Cardiac septum (tissue), 1 donor: Measurements from ENCODE around the gene CDH13. TPM values are rescaled to one million over a fixed set of nuclear protein-coding genes. Genes with fewer than 3 reads are reported as not detected.

ENCODE experiments used
- DNase-seq: peaks from one replicate; pipeline ENCODE4 v3.0.0-alpha.2; 2020; ENCODE audit warnings: low spot score
- intact Hi-C: fragments of 100-400 bp; cut with DNase I; formaldehyde crosslinking; loops from one replicate; pipeline ENCODE4 v1.14.0; 2022
- total RNA-seq: library from RNA; stranded (reverse); fragmentation: NEBNext Ultra II Directional; extraction: Animal tissue kit (Norgen Biotek cat#: 25700); gene quantifications from one replicate; pipeline ENCODE4 v1.2.1, GENCODE V29; 2021
- donor health status: DM: no; HTN: no; CAD: no.

CDH13 gene
- total RNA-seq, 1 donor from 2014 or later: 108 TPM

- DNase-seq: no peak
- intact Hi-C loops: no loop called here
These were observed 129.5 kb downstream of the CDH13 start for GRCh38 chr16:82756283-82756599.

- intact Hi-C loops: no loop called here
- DNase-seq: no peak
These were observed 131.6 kb downstream of the CDH13 start for GRCh38 chr16:82758406-82758805.

GRCh38 chr16:82758904-82759303, 132.1 kb downstream of the CDH13 start:
- no peak for DNase-seq
- intact Hi-C loops: no loop called here

- DNase-seq: peak; percentile 84
- intact Hi-C loops: no loop called here
These were observed 134.5 kb downstream of the CDH13 start for GRCh38 chr16:82761236-82761635.

GRCh38 chr16:82761858-82762257, 135.1 kb downstream of the CDH13 start:
- intact Hi-C loops: no loop called here
- no peak for DNase-seq

- DNase-seq: no peak
- intact Hi-C loops: no loop called here
These were observed 136.6 kb downstream of the CDH13 start for GRCh38 chr16:82763371-82763770.

- no peak for DNase-seq
- intact Hi-C loops: no loop called here
These were observed 140.4 kb downstream of the CDH13 start for GRCh38 chr16:82767198-82767597.

- no peak for DNase-seq
- intact Hi-C loops: no loop called here
These were observed 141.0 kb downstream of the CDH13 start for GRCh38 chr16:82767808-82768207.

- intact Hi-C loops: no loop called here
- DNase-seq: no peak
These were observed 143.1 kb downstream of the CDH13 start for GRCh38 chr16:82769845-82770244.

GRCh38 chr16:82772215-82772614, 145.4 kb downstream of the CDH13 start:
- no peak for DNase-seq
- intact Hi-C loops: no loop called here

GRCh38 chr16:82773018-82773417, 146.2 kb downstream of the CDH13 start:
- intact Hi-C loops: no loop called here

GRCh38 chr16:82776470-82777146, 149.8 kb downstream of the CDH13 start:
- intact Hi-C loops: no loop called here

More at GRCh38 chr16:82773018-82773417, 146.2 kb downstream of the CDH13 start:
- no peak for DNase-seq

GRCh38 chr16:82782715-82783251, 156.0 kb downstream of the CDH13 start:
- intact Hi-C loops: no loop called here
- DNase-seq: no peak

More at GRCh38 chr16:82776470-82777146, 149.8 kb downstream of the CDH13 start:
- DNase-seq: no peak

GRCh38 chr16:82783933-82784572, 157.3 kb downstream of the CDH13 start:
- DNase-seq: no peak
- intact Hi-C loops: no loop called here

- intact Hi-C loops: no loop called here
- DNase-seq: no peak
These were observed 157.8 kb downstream of the CDH13 start for GRCh38 chr16:82784573-82784968.

GRCh38 chr16:82788225-82788624, 161.5 kb downstream of the CDH13 start:
- intact Hi-C loops: no loop called here

GRCh38 chr16:82788919-82789318, 162.2 kb downstream of the CDH13 start:
- intact Hi-C loops: no loop called here
- no peak for DNase-seq

More at GRCh38 chr16:82788225-82788624, 161.5 kb downstream of the CDH13 start:
- no peak for DNase-seq

- DNase-seq: no peak
- intact Hi-C loops: no loop called here
These were observed 165.9 kb downstream of the CDH13 start for GRCh38 chr16:82792693-82793092.

GRCh38 chr16:82793528-82794245, 166.9 kb downstream of the CDH13 start:
- intact Hi-C loops: no loop called here
- DNase-seq: no peak

- intact Hi-C loops: no loop called here
- no peak for DNase-seq
These were observed 169.3 kb downstream of the CDH13 start for GRCh38 chr16:82796047-82796446.

- no peak for DNase-seq
- intact Hi-C loops: no loop called here
These were observed 174.6 kb downstream of the CDH13 start for GRCh38 chr16:82801361-82801760.
